ENCODE results near the gene DPEP3.

Gene DPEP3

DNA sequence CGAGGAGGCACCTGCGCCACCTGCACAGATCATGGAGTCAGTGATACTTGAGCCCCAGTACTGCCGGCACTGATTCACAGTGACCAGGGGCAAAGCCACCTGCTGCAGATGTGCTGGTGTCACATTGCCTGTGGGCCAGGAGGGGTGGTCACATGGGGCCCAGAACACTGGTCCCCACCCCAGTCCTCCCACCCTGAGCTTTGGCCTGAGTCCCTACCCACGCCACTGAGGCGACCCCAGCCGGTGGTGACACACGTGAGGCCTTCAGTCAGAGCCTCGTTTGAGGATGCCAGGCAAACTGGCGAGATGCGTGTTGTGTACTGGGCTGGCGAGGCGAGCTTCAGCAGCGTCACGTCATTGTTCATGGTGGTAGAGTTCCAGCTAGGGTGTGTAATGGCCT is 50.1 kb downstream of the DPEP3 start:
- DNase-seq (ENCODE audit: low read depth), result no peak

DNA sequence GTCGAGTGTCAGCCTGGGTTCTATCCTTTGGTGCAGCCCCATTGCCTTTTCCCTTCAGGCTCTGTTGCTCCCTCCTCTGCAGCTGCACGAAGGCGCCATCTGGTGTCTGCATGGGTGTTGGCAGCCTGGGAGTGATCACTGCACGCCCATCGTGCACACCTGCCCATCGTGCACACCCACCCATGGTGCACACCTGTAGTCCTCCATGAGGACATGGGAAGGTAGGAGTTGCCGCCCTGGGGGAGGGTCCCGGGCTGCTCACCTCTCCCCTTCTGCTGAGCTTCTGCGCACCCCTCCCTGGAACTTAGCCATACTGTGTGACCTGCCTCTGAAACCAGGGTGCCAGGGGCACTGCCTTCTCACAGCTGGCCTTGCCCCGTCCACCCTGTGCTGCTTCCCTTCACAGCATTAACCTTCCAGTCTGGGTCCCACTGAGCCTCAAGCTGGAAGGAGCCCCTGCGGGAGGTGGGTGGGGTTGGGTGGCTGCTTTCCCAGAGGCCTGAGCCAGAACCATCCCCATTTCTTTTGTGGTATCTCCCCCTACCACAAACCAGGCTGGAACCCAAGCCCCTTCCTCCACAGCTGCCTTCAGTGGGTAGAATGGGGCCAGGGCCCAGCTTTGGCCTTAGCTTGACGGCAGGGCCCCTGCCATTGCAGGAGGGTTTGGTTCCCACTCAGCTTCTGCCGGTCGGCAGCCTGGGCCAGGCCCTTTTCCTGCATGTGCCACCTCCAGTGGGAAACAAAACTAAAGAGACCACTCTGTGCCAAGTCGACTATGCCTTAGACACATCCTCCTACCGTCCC is 51.5 kb downstream of the DPEP3 start:
- DNase-seq (ENCODE audit: low read depth), result no peak

DNA sequence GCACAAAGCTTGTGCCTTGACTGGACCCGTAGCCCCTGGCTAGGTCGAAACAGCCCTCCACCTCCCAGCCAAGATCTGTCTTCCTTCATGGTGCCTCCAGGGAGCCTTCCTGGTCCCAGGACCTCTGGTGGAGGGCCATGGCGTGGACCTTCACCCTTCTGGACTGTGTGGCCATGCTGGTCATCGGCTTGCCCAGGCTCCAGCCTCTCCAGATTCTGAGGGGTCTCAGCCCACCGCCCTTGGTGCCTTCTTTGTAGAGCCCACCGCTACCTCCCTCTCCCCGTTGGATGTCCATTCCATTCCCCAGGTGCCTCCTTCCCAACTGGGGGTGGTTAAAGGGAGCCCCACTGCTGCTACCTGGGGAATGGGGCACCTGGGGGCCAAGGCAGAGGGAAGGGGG is 52.2 kb downstream of the DPEP3 start:
- no peak for DNase-seq (ENCODE audit: low read depth)

DNA sequence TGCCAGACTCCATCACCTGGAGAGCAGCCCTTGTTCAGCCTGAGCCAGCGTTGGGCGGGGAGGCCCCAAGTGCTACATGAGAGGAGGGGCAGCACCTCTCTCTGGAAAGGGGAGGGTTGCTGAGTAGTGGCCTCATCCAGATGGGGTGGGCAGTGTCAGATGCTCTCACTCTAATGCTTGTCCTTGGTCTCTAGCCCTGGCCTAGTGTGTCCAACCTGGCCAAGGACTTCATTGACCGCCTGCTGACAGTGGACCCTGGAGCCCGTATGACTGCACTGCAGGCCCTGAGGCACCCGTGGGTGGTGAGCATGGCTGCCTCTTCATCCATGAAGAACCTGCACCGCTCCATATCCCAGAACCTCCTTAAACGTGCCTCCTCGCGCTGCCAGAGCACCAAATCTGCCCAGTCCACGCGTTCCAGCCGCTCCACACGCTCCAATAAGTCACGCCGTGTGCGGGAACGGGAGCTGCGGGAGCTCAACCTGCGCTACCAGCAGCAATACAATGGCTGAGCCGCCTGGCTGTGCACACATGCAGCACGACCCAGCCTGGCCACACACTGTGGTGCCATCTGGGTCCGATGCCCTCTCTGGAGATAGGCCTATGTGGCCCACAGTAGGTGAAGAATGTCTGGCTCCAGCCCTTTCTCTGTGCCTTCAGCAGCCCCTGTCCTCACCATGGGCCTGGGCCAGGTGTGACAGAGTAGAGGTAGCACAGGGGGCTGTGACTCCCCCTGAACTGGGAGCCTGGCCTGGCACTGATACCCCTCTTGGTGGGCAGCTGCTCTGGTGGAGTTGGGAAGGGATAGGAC is 53.0 kb downstream of the DPEP3 start:
- no peak for DNase-seq (ENCODE audit: low read depth)

DNA sequence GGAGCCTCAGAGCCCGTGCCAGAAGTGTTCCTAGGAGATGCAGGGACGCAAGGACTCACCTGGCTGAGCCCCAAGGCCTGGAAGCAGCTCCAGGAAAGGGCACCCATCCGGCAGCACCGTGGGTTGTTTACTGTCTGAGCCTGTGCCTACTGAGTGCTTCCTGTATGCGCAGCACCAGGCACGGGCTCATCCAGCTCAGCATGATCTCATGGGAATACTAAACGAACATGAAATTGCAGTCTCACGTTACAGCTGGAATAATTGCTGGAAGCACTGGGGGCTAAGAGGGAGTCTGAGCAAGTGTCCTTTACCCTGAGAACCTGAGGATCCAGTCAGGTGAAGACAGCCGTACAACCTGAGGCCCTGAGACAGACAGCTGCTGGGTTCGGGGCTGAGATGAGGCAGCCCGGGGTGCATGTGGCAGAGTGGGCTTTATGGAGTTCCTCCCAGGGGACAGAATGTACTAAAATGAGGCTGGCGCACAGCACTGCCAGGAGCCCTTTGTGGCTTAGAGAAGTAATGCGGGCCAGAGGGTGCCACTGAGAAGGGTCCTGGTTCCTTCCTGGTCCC is 54.0 kb downstream of the DPEP3 start:
- no peak for DNase-seq (ENCODE audit: low read depth)

Data from non-pigmented ciliary epithelial cell (primary cell).